IMR-90 (cell line): ENCODE data around the gene C12orf56. TPM values are rescaled to one million over a fixed set of nuclear protein-coding genes. Genes with fewer than 3 reads are reported as not detected.

Source experiments
- ATAC-seq: fragments of 200-7000 bp; cut with Tn5 transposase; 2 replicates; pipeline ENCODE4 v1.9.1; 2020; ENCODE audit warnings: low read depth, mild to moderate bottlenecking, moderate library complexity
- BruUV-seq: library from RNA; stranded (reverse); fragments of 400-500 nt; replicated peaks from 2 replicates; lab custom pipeline; 2021; lab: Mats Ljungman, UMichigan
- CTCF ChIA-PET: fragments of 300-600 bp; formaldehyde crosslinking; extraction: SDS; loops from one replicate; lab custom pipeline; 2021; ENCODE audit warnings: antibody characterized with exemption; lab: Yijun Ruan, JAX
- POLR2A ChIA-PET: fragments of 300-600 bp; sonication (Branson Sonifier 250); formaldehyde crosslinking; loops from one replicate; lab custom pipeline; 2022; ENCODE audit warnings: antibody characterized with exemption; ENCODE audit not compliant: unreplicated experiment; lab: Charles Lee
- DNase-seq: peaks from one replicate; pipeline ENCODE4 v3.0.0; 2013
- H2AFZ ChIP-seq: replicated peaks from 2 replicates; pipeline ENCODE3; 2013; ENCODE audit warnings: low read length, mild to moderate bottlenecking; ENCODE audit not compliant: poor library complexity
- H2AK5ac ChIP-seq: 2 replicates; pipeline ENCODE4 v1.6.1; 2013; ENCODE audit warnings: low read depth, low read length, inconsistent platforms
- H2AK9ac ChIP-seq: replicated peaks from 2 replicates; pipeline ENCODE3; 2013; ENCODE audit warnings: mild to moderate bottlenecking, low read depth, low read length, moderate library complexity; ENCODE audit not compliant: poor library complexity
- H2BK120ac ChIP-seq: 2 replicates; pipeline ENCODE4 v1.6.1; 2013; ENCODE audit warnings: low read depth, low read length, inconsistent platforms
- H2BK15ac ChIP-seq: 3 replicates; pipeline ENCODE4 v1.6.1; 2013; ENCODE audit warnings: low read depth, low read length, inconsistent platforms
- H2BK20ac ChIP-seq: 2 replicates; pipeline ENCODE4 v1.6.1; 2013; ENCODE audit warnings: low read depth, mild to moderate bottlenecking, inconsistent platforms, low read length, moderate library complexity
- H2BK5ac ChIP-seq: 2 replicates; pipeline ENCODE4 v1.6.1; 2013; ENCODE audit warnings: mild to moderate bottlenecking, low read depth, low read length, inconsistent platforms; ENCODE audit not compliant: poor library complexity, severe bottlenecking
- H3K14ac ChIP-seq: replicated peaks from 2 replicates; pipeline ENCODE4 v1.6.1; 2013; ENCODE audit warnings: low read depth, low read length, inconsistent platforms
- H3K18ac ChIP-seq: 2 replicates; pipeline ENCODE4 v1.6.1; 2013; ENCODE audit warnings: low read depth, low read length, control low read depth
- H3K23ac ChIP-seq: 2 replicates; pipeline ENCODE4 v1.6.1; 2013; ENCODE audit warnings: low read depth, low read length, inconsistent platforms
- H3K27ac ChIP-seq: 2 replicates; pipeline ENCODE4 v1.5.1; 2013; ENCODE audit warnings: mild to moderate bottlenecking, control low read depth, low read length; ENCODE audit not compliant: insufficient read depth
- H3K27me3 ChIP-seq: 2 replicates; pipeline ENCODE4 v1.6.1; 2013; ENCODE audit warnings: low read length; ENCODE audit not compliant: control insufficient read depth, insufficient read depth
- H3K36me3 ChIP-seq: 2 replicates; pipeline ENCODE4 v1.6.1; 2013; ENCODE audit warnings: low read length, mixed read lengths; ENCODE audit not compliant: control insufficient read depth, insufficient read depth
- H3K4ac ChIP-seq: 2 replicates; pipeline ENCODE4 v1.6.1; 2013; ENCODE audit warnings: low read depth, low read length, inconsistent platforms
- H3K4me1 ChIP-seq: 2 replicates; pipeline ENCODE4 v1.6.1; 2013; ENCODE audit warnings: low read length, mixed read lengths; ENCODE audit not compliant: control insufficient read depth, insufficient read depth
- H3K4me2 ChIP-seq: 2 replicates; pipeline ENCODE4 v1.6.1; 2013; ENCODE audit warnings: low read depth, mild to moderate bottlenecking, control low read depth, low read length, moderate library complexity
- H3K4me3 ChIP-seq: 2 replicates; pipeline ENCODE4 v1.5.1; 2013; ENCODE audit warnings: low read depth, mild to moderate bottlenecking, control low read depth, low read length, moderate library complexity; ENCODE audit not compliant: insufficient read depth
- H3K56ac ChIP-seq: 2 replicates; pipeline ENCODE4 v1.6.1; 2013; ENCODE audit warnings: low read length, inconsistent platforms; ENCODE audit not compliant: insufficient read depth; ENCODE audit errors: extremely low read depth
- H3K79me1 ChIP-seq, 2 experiments: 2 replicates each; pipeline ENCODE4 v1.6.1; 2013; ENCODE audit warnings: low read length in 2 of 2, inconsistent platforms in 1 of 2, low read depth in 1 of 2
- H3K9ac ChIP-seq: 2 replicates; pipeline ENCODE4 v1.6.1; 2013; ENCODE audit warnings: low read depth, low read length, control low read depth
- H3K9me1 ChIP-seq: 2 replicates; pipeline ENCODE4 v1.6.1; 2013; ENCODE audit warnings: low read length, inconsistent platforms; ENCODE audit not compliant: insufficient read depth
- H3K9me3 ChIP-seq: 2 replicates; pipeline ENCODE4 v1.6.1; 2013; ENCODE audit warnings: low read length; ENCODE audit not compliant: control insufficient read depth, insufficient read depth
- H4K20me1 ChIP-seq: 2 replicates; pipeline ENCODE4 v1.6.1; 2013; ENCODE audit warnings: low read length, inconsistent platforms; ENCODE audit not compliant: insufficient read depth
- H4K5ac ChIP-seq: 2 replicates; pipeline ENCODE4 v1.6.1; 2013; ENCODE audit warnings: mild to moderate bottlenecking, low read depth, low read length, control low read depth
- H4K8ac ChIP-seq, 2 experiments: 2 replicates each; pipeline ENCODE4 v1.6.1; 2013; ENCODE audit warnings: low read depth in 2 of 2, low read length in 2 of 2, control low read depth in 1 of 2, inconsistent platforms in 1 of 2
- H4K91ac ChIP-seq: 2 replicates; pipeline ENCODE4 v1.6.1; 2013; ENCODE audit warnings: low read depth, low read length, inconsistent platforms; ENCODE audit not compliant: insufficient read depth
- BHLHE40 ChIP-seq: fragments of 150-350 bp; IDR thresholded peaks from 2 replicates; pipeline ENCODE4 v1.6.1; 2016; ENCODE audit warnings: mild to moderate bottlenecking, low read depth, low read length
- CEBPB ChIP-seq: IDR thresholded peaks from 2 replicates; pipeline ENCODE4 v1.6.1; 2012; ENCODE audit warnings: low read depth, low read length, improper control_type of control experiment
- CHD1 ChIP-seq: IDR thresholded peaks from 2 replicates; pipeline ENCODE4 v1.6.1; 2012; ENCODE audit warnings: low read depth, low read length, improper control_type of control experiment
- CTCF ChIP-seq: conservative IDR thresholded peaks from 2 replicates; pipeline ENCODE4 v1.5.1; 2012; ENCODE audit warnings: mild to moderate bottlenecking, low read depth, low read length, improper control_type of control experiment
- ELK1 ChIP-seq: fragments of 150-350 bp; IDR thresholded peaks from 2 replicates; pipeline ENCODE4 v1.6.1; 2016; ENCODE audit warnings: low read depth, mild to moderate bottlenecking, low read length, moderate library complexity, borderline replicate concordance
- FOS ChIP-seq: fragments of 150-350 bp; IDR thresholded peaks from 2 replicates; pipeline ENCODE4 v1.6.1; 2016; ENCODE audit warnings: low read depth, low read length
- MAFK ChIP-seq: IDR thresholded peaks from 2 replicates; pipeline ENCODE4 v1.6.1; 2012; ENCODE audit warnings: low read depth, low read length, improper control_type of control experiment
- MAZ ChIP-seq: IDR thresholded peaks from 2 replicates; pipeline ENCODE4 v1.6.1; 2012; ENCODE audit warnings: low read depth, mild to moderate bottlenecking, low read length, improper control_type of control experiment, moderate library complexity, borderline replicate concordance
- MXI1 ChIP-seq: IDR thresholded peaks from 2 replicates; pipeline ENCODE4 v1.6.1; 2012; ENCODE audit warnings: low read depth, mild to moderate bottlenecking, low read length, moderate library complexity, borderline replicate concordance
- POLR2A ChIP-seq: IDR thresholded peaks from 2 replicates; pipeline ENCODE4 v1.6.1; 2012; ENCODE audit warnings: mild to moderate bottlenecking, low read depth, low read length
- RAD21 ChIP-seq: IDR thresholded peaks from 2 replicates; pipeline ENCODE4 v1.6.1; 2012; ENCODE audit warnings: low read length, improper control_type of control experiment
- RCOR1 ChIP-seq: IDR thresholded peaks from 2 replicates; pipeline ENCODE4 v1.6.1; 2012; ENCODE audit warnings: mild to moderate bottlenecking, low read length, improper control_type of control experiment; ENCODE audit not compliant: insufficient replicate concordance
- RFX5 ChIP-seq: IDR thresholded peaks from 2 replicates; pipeline ENCODE4 v1.8.0; 2012; ENCODE audit warnings: low read depth, mild to moderate bottlenecking, low read length, moderate library complexity
- SMC3 ChIP-seq: fragments of 150-350 bp; IDR thresholded peaks from 2 replicates; pipeline ENCODE4 v1.6.1; 2016; ENCODE audit warnings: low read depth, mild to moderate bottlenecking, antibody characterized with exemption, low read length, moderate library complexity
- WGBS, 2 experiments: methylation state at CpG; one replicate each; pipeline versions ENCODE4 v1.1.5 to v1.1.7; 2013; ENCODE audit warnings: missing lambda C conversion rate in 2 of 2; ENCODE audit not compliant: insufficient read length in 1 of 2; ENCODE audit errors: extremely low coverage in 2 of 2; 5-methylcytosine and 5-hydroxymethylcytosine counted together
- dilution Hi-C: fragments of 300-500 bp; cut with HindIII; formaldehyde crosslinking; loops from one replicate; pipeline ENCODE4 v1.14.3; 2018; ENCODE audit warnings: low sequenced_read_pairs; ENCODE audit not compliant: unreplicated experiment
- in situ Hi-C: fragments of 300-500 bp; cut with MboI; formaldehyde crosslinking; loops from 3 replicates; pipeline ENCODE4 v1.14.3; 2019; ENCODE audit warnings: low sequenced_read_pairs, inconsistent platforms, mixed read lengths
- intact Hi-C: fragments of 100-400 bp; cut with micrococcal nuclease; formaldehyde crosslinking; loops from 2 replicates; pipeline ENCODE4 v1.10.0; 2022
- polyA plus RNA-seq, 3 experiments: library from polyadenylated mRNA; depleted of rRNA; stranded (reverse); fragments of >200 nt; gene quantifications; 2 replicates each; pipeline ENCODE4 v1.2.3, GENCODE V29; 2012; ENCODE audit warnings: low replicate concordance in 1 of 3
- total RNA-seq: library from RNA; depleted of rRNA; stranded (reverse); fragments of >200 nt; gene quantifications from 2 replicates; pipeline ENCODE4 v1.2.3, GENCODE V29; 2012

The C12orf56 gene
- total and polyA plus RNA-seq, 2 of the 4 experiments (the other 2 are of a cell fraction), result 0.09 TPM; not detected in 1

GRCh38 chr12:64387197-64387816, 3.3 kb downstream of the C12orf56 start:
- intact Hi-C loops (no loop called here), in situ Hi-C loops (no loop called here), dilution Hi-C loops (no loop called here)
- Histone ChIP-seq H3K36me3 (no peaks in the 10 kb centered on the region), H2BK15ac (no peak overlapping the region), H3K4me2 (no peak overlapping the region), H2AFZ (no peak overlapping the region), H3K23ac (no peak overlapping the region), H2AK9ac (no peak overlapping the region), H4K20me1 (no peaks in the 10 kb centered on the region), H3K9me3 (no peaks in the 10 kb centered on the region), H3K27ac (no peak overlapping the region), H3K4ac (no peak overlapping the region), H3K9ac (no peak overlapping the region), H2AK5ac (no peak overlapping the region), H4K91ac (no peak overlapping the region), H3K27me3 (peaks cover 6% of the 10 kb centered on the region; the same call in 1 of the 2 replicates), H3K79me1 (no peaks in the 10 kb centered on the region), H3K4me3 (no peak overlapping the region), H3K56ac (no peak overlapping the region), H2BK5ac (no peak overlapping the region), H3K4me1 (no peaks in the 10 kb centered on the region), H4K5ac (no peak overlapping the region), H3K9me1 (0 out of 2 replicates have a peak, but pooled peaks cover 2% of the 10 kb centered on the region), H2BK20ac (no peak overlapping the region), H3K14ac (no peak overlapping the region), H4K8ac (no peak overlapping the region), H3K18ac (no peak overlapping the region), H2BK120ac (no peak overlapping the region)
- POLR2A ChIA-PET, result no interaction called here
- no TSS peak for BruUV-seq
- TF ChIP-seq RAD21, result no peak
- TF ChIP-seq MAFK, result no peak
- no peak for TF ChIP-seq ELK1
- TF ChIP-seq MXI1, result no peak
- TF ChIP-seq POLR2A, result no peak
- TF ChIP-seq SMC3, result no peak
- no peak for TF ChIP-seq MAZ
- TF ChIP-seq CHD1, result no peak
- TF ChIP-seq RCOR1, result no peak
- TF ChIP-seq FOS, result no peak
- TF ChIP-seq BHLHE40, result no peak
- TF ChIP-seq CEBPB, result no peak
- no peak for TF ChIP-seq RFX5
- TF ChIP-seq CTCF, result no peak
- CTCF ChIA-PET, result interaction anchor here (0.6 kb wide), 1 partner anchor 53 kb away, joined by 4 read pairs; no protein-coding TSS in a partner anchor
- DNase-seq, result no peak
- ATAC-seq, result no peak
- WGBS, 2 experiments, result 89% methylated on average over 3 of the region's 6 CpGs; no CpG with 5 or more reads in 1 of the 2 experiments
